HEK293 (cell line): Measurements from ENCODE around the gene DUSP10.

Experiments used
- CTCF ChIA-PET: fragments of 350-600 bp; formaldehyde crosslinking; extraction: SDS; loops from one replicate; lab custom pipeline; 2021; ENCODE audit warnings: antibody characterized with exemption; lab: Yijun Ruan, JAX
- POLR2A ChIA-PET: fragments of 300-600 bp; formaldehyde crosslinking; extraction: SDS; loops from one replicate; lab custom pipeline; 2020; ENCODE audit warnings: antibody characterized with exemption, inconsistent platforms; lab: Yijun Ruan, JAX
- H3K27ac ChIP-seq: fragments of 200-500 bp; sonication (Bioruptor generic); 2 replicates; pipeline ENCODE4 v1.5.1; 2014; ENCODE audit warnings: low read depth, low read length, control low read depth, inconsistent platforms; ENCODE audit errors: extremely low read depth
- H3K36me3 ChIP-seq, 2 experiments: fragments of 200-500 bp in 1 of 2; sonication (Bioruptor generic) in 1 of 2; 1 replicate in 1 of 2; 2 replicates in 1 of 2; pipeline ENCODE4 v1.5.1; 2014 to 2017; ENCODE audit warnings: inconsistent platforms in 2 of 2, low read length in 2 of 2; ENCODE audit not compliant: control insufficient read depth in 2 of 2, insufficient read depth in 1 of 2
- H3K4me1 ChIP-seq: fragments of 200-500 bp; sonication (Bioruptor generic); 2 replicates; pipeline ENCODE4 v1.5.1; 2014; ENCODE audit warnings: mild to moderate bottlenecking, low read length, inconsistent platforms; ENCODE audit not compliant: control insufficient read depth, insufficient read depth
- H3K4me3 ChIP-seq: 2 replicates; pipeline ENCODE4 v1.5.1; 2011; ENCODE audit warnings: low read depth, mild to moderate bottlenecking, control low read depth, low read length, moderate library complexity
- H3K9me3 ChIP-seq: fragments of 200-500 bp; sonication (Bioruptor generic); 2 replicates; pipeline ENCODE4 v1.5.1; 2014; ENCODE audit warnings: low read depth, low read length, inconsistent platforms; ENCODE audit not compliant: control insufficient read depth, insufficient read depth
- GLIS2 ChIP-seq: fragments of 450-650 bp; formaldehyde crosslinking; IDR thresholded peaks from 2 replicates; pipeline ENCODE4 v1.5.1; 2016; ENCODE audit warnings: missing biosample characterization, missing genetic modification characterization
- HOXC10 ChIP-seq: sonication (generic); formaldehyde crosslinking; IDR thresholded peaks from 2 replicates; pipeline ENCODE4 v1.8.1; 2023; ENCODE audit warnings: mild to moderate bottlenecking, missing genetic modification reagents
- IKZF3 ChIP-seq: fragments of 450-650 bp; IDR thresholded peaks from 2 replicates; pipeline ENCODE4 v1.5.0; 2018; ENCODE audit warnings: missing biosample characterization, mild to moderate bottlenecking, missing genetic modification characterization, moderate library complexity
- KLF8 ChIP-seq: fragments of 450-650 bp; formaldehyde crosslinking; IDR thresholded peaks from 2 replicates; pipeline ENCODE4 v1.5.1; 2016; ENCODE audit warnings: missing biosample characterization, missing genetic modification characterization
- MZF1 ChIP-seq: fragments of 450-650 bp; formaldehyde crosslinking; IDR thresholded peaks from 2 replicates; pipeline ENCODE4 v1.5.1; 2017; ENCODE audit warnings: missing biosample characterization, missing genetic modification characterization, borderline replicate concordance
- OSR2 ChIP-seq: fragments of 450-650 bp; formaldehyde crosslinking; IDR thresholded peaks from 2 replicates; pipeline ENCODE4 v1.5.1; 2016; ENCODE audit warnings: missing biosample characterization, missing genetic modification characterization
- OVOL3 ChIP-seq: fragments of 450-650 bp; formaldehyde crosslinking; IDR thresholded peaks from 2 replicates; pipeline ENCODE4 v1.5.1; 2016; ENCODE audit warnings: missing biosample characterization, missing genetic modification characterization
- TRIM28 ChIP-seq: IDR thresholded peaks from 2 replicates; pipeline ENCODE4 v1.6.1; 2011; ENCODE audit warnings: low read length, control low read depth, borderline replicate concordance
- WT1 ChIP-seq: fragments of 450-650 bp; formaldehyde crosslinking; IDR thresholded peaks from 2 replicates; pipeline ENCODE4 v1.5.1; 2016; ENCODE audit warnings: missing biosample characterization, missing genetic modification characterization
- YY1 ChIP-seq: fragments of 450-650 bp; formaldehyde crosslinking; IDR thresholded peaks from 2 replicates; pipeline ENCODE4 v1.5.1; 2018; ENCODE audit warnings: missing biosample characterization, missing genetic modification characterization
- ZBTB21 ChIP-seq: fragments of 450-650 bp; formaldehyde crosslinking; IDR thresholded peaks from 2 replicates; pipeline ENCODE4 v1.5.1; 2017; ENCODE audit warnings: missing biosample characterization, missing genetic modification characterization
- ZFHX2 ChIP-seq: fragments of 450-650 bp; formaldehyde crosslinking; conservative IDR thresholded peaks from 2 replicates; pipeline ENCODE4 v1.5.1; 2016; ENCODE audit warnings: missing biosample characterization, missing genetic modification characterization
- ZFP3 ChIP-seq: fragments of 450-650 bp; formaldehyde crosslinking; IDR thresholded peaks from 2 replicates; pipeline ENCODE4 v1.5.1; 2016; ENCODE audit warnings: low read depth, missing biosample characterization, missing genetic modification characterization
- ZNF114 ChIP-seq: fragments of 450-650 bp; formaldehyde crosslinking; IDR thresholded peaks from 2 replicates; pipeline ENCODE4 v1.5.0; 2017; ENCODE audit warnings: missing biosample characterization, missing genetic modification characterization
- ZNF132 ChIP-seq: fragments of 450-650 bp; formaldehyde crosslinking; IDR thresholded peaks from 2 replicates; pipeline ENCODE4 v1.5.1; 2017; ENCODE audit warnings: missing biosample characterization, missing genetic modification characterization, borderline replicate concordance
- ZNF133 ChIP-seq: fragments of 450-650 bp; formaldehyde crosslinking; IDR thresholded peaks from 2 replicates; pipeline ENCODE4 v1.5.1; 2016; ENCODE audit warnings: missing biosample characterization, missing genetic modification characterization
- ZNF138 ChIP-seq: fragments of 450-650 bp; formaldehyde crosslinking; IDR thresholded peaks from 2 replicates; pipeline ENCODE4 v1.5.1; 2016; ENCODE audit warnings: missing biosample characterization, missing genetic modification characterization, borderline replicate concordance
- ZNF23 ChIP-seq: fragments of 450-650 bp; formaldehyde crosslinking; IDR thresholded peaks from 2 replicates; pipeline ENCODE4 v1.5.1; 2016; ENCODE audit warnings: missing biosample characterization, missing genetic modification characterization, borderline replicate concordance
- ZNF37A ChIP-seq: fragments of 450-650 bp; IDR thresholded peaks from 2 replicates; pipeline ENCODE4 v1.5.1; 2018; ENCODE audit warnings: missing biosample characterization, missing genetic modification characterization
- ZNF658 ChIP-seq: fragments of 450-650 bp; formaldehyde crosslinking; IDR thresholded peaks from 2 replicates; pipeline ENCODE4; 2016; ENCODE audit warnings: missing biosample characterization, missing genetic modification characterization
- ZNF830 ChIP-seq: fragments of 450-650 bp; IDR thresholded peaks from 2 replicates; pipeline ENCODE4 v1.5.0; 2018; ENCODE audit warnings: missing biosample characterization, missing genetic modification characterization, low read depth, mild to moderate bottlenecking, moderate library complexity
- TF ChIP-seq, protein P1 (sequence below): fragments of 450-650 bp; formaldehyde crosslinking; IDR thresholded peaks from 2 replicates; pipeline ENCODE4 v1.5.1; 2016; ENCODE audit warnings: missing biosample characterization, missing genetic modification characterization, low read depth
- TF ChIP-seq, protein P2 (sequence below): sonication (generic); formaldehyde crosslinking; IDR thresholded peaks from 2 replicates; pipeline ENCODE4 v1.8.1; 2022; ENCODE audit warnings: mild to moderate bottlenecking, moderate library complexity, missing genetic modification reagents
- TF ChIP-seq, protein P3 (sequence below): fragments of 450-650 bp; formaldehyde crosslinking; IDR thresholded peaks from 2 replicates; pipeline ENCODE4 v1.5.1; 2016; ENCODE audit warnings: missing biosample characterization, missing genetic modification characterization
- TF ChIP-seq, protein P4 (sequence below): fragments of 450-650 bp; formaldehyde crosslinking; IDR thresholded peaks from 2 replicates; pipeline ENCODE4 v1.5.1; 2016; ENCODE audit warnings: missing biosample characterization, missing genetic modification characterization, borderline replicate concordance

Gene DUSP10

DNA sequence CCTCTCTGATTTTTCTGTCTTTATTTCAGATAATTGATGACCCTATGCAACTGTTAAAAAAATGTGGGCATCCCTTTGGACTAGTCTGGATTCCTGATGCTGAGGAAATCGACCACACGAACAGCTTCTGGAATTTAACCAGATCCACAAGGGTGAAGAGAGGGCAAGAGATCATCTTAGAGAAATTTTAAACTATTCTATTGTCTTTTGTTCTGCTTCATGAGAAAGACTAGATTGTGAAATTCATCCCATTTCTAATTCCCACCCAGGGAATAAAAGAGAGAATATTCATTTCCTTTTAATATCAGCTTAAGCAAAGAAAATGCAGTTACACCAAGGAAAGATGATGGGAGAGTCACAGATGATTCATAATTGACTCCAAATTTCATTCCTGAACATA lies 71.8 kb downstream of the DUSP10 start:
- POLR2A ChIA-PET, result no interaction called here
- CTCF ChIA-PET, result interaction anchor here (0.6 kb wide), 1 partner anchor 126 kb away, joined by 5 read pairs; no protein-coding TSS in a partner anchor
- Histone ChIP-seq H3K4me3 (no peak overlapping the region), H3K27ac (no peak overlapping the region), H3K36me3 (no peaks in the 10 kb centered on the region), H3K4me1 (no peaks in the 10 kb centered on the region; the same call in 1 of the 2 replicates), H3K9me3 (no peaks in the 10 kb centered on the region)
- TF ChIP-seq, protein P1, sequence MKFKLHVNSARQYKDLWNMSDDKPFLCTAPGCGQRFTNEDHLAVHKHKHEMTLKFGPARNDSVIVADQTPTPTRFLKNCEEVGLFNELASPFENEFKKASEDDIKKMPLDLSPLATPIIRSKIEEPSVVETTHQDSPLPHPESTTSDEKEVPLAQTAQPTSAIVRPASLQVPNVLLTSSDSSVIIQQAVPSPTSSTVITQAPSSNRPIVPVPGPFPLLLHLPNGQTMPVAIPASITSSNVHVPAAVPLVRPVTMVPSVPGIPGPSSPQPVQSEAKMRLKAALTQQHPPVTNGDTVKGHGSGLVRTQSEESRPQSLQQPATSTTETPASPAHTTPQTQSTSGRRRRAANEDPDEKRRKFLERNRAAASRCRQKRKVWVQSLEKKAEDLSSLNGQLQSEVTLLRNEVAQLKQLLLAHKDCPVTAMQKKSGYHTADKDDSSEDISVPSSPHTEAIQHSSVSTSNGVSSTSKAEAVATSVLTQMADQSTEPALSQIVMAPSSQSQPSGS (tag by site-specific recombination), result no peak
- TF ChIP-seq OSR2 (tag by site-specific recombination) (no peak), ZNF658 (tag by site-specific recombination) (no peak), ZNF132 (no peak), YY1 (tag by site-specific recombination) (no peak), ZNF138 (tag by site-specific recombination) (no peak), ZNF23 (tag by site-specific recombination) (no peak), ZNF133 (tag by site-specific recombination) (no peak), GLIS2 (no peak)
- TF ChIP-seq, protein P2, sequence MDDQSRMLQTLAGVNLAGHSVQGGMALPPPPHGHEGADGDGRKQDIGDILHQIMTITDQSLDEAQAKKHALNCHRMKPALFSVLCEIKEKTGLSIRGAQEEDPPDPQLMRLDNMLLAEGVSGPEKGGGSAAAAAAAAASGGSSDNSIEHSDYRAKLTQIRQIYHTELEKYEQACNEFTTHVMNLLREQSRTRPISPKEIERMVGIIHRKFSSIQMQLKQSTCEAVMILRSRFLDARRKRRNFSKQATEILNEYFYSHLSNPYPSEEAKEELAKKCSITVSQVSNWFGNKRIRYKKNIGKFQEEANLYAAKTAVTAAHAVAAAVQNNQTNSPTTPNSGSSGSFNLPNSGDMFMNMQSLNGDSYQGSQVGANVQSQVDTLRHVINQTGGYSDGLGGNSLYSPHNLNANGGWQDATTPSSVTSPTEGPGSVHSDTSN (CRISPR knock-in tag), result no peak

DNA sequence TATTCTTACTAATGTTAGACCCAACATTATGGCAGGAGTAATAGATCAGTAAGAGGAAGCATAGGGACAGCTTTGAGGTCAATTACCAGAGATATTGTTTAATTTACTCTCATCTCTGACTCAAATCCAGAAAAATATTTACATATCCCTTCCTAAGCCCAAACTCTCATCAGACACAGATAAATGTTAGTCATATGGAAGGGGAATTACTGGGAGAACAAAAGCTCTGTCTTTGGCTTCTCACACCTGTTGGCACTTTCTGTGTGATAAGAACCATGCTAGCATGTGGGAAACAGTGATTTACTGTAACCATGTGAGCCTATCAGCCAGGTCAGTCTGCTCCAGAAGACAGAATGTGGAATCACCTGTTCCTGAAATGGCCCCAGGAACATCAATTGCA lies 72.4 kb downstream of the DUSP10 start:
- H3K9me3 ChIP-seq, result no peaks in the 10 kb centered on the region
- no peak overlapping the region for H3K4me3 ChIP-seq
- H3K36me3 ChIP-seq, result no peaks in the 10 kb centered on the region
- POLR2A ChIA-PET, result no interaction called here
- no peaks in the 10 kb centered on the region; the same call in 1 of the 2 replicates for H3K4me1 ChIP-seq
- no peak overlapping the region for H3K27ac ChIP-seq
- CTCF ChIA-PET, result no interaction called here
- TF ChIP-seq, protein P3, sequence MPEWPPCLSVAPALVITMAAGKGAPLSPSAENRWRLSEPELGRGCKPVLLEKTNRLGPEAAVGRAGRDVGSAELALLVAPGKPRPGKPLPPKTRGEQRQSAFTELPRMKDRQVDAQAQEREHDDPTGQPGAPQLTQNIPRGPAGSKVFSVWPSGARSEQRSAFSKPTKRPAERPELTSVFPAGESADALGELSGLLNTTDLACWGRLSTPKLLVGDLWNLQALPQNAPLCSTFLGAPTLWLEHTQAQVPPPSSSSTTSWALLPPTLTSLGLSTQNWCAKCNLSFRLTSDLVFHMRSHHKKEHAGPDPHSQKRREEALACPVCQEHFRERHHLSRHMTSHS (tag by site-specific recombination), result no peak
- TF ChIP-seq KLF8 (tag by site-specific recombination) (no peak), ZFP3 (tag by site-specific recombination) (no peak), IKZF3 (tag by site-specific recombination) (no peak), ZNF114 (tag by site-specific recombination) (no peak), WT1 (tag by site-specific recombination) (no peak), HOXC10 (CRISPR knock-in tag) (no peak), ZFHX2 (tag by site-specific recombination) (no peak), TRIM28 (no peak), ZNF37A (tag by site-specific recombination) (no peak), MZF1 (tag by site-specific recombination) (no peak), ZNF830 (tag by site-specific recombination) (no peak), ZBTB21 (no peak), GLIS2 (no peak), OVOL3 (no peak)
- TF ChIP-seq, protein P1 (tag by site-specific recombination), result no peak
- TF ChIP-seq, protein P4, sequence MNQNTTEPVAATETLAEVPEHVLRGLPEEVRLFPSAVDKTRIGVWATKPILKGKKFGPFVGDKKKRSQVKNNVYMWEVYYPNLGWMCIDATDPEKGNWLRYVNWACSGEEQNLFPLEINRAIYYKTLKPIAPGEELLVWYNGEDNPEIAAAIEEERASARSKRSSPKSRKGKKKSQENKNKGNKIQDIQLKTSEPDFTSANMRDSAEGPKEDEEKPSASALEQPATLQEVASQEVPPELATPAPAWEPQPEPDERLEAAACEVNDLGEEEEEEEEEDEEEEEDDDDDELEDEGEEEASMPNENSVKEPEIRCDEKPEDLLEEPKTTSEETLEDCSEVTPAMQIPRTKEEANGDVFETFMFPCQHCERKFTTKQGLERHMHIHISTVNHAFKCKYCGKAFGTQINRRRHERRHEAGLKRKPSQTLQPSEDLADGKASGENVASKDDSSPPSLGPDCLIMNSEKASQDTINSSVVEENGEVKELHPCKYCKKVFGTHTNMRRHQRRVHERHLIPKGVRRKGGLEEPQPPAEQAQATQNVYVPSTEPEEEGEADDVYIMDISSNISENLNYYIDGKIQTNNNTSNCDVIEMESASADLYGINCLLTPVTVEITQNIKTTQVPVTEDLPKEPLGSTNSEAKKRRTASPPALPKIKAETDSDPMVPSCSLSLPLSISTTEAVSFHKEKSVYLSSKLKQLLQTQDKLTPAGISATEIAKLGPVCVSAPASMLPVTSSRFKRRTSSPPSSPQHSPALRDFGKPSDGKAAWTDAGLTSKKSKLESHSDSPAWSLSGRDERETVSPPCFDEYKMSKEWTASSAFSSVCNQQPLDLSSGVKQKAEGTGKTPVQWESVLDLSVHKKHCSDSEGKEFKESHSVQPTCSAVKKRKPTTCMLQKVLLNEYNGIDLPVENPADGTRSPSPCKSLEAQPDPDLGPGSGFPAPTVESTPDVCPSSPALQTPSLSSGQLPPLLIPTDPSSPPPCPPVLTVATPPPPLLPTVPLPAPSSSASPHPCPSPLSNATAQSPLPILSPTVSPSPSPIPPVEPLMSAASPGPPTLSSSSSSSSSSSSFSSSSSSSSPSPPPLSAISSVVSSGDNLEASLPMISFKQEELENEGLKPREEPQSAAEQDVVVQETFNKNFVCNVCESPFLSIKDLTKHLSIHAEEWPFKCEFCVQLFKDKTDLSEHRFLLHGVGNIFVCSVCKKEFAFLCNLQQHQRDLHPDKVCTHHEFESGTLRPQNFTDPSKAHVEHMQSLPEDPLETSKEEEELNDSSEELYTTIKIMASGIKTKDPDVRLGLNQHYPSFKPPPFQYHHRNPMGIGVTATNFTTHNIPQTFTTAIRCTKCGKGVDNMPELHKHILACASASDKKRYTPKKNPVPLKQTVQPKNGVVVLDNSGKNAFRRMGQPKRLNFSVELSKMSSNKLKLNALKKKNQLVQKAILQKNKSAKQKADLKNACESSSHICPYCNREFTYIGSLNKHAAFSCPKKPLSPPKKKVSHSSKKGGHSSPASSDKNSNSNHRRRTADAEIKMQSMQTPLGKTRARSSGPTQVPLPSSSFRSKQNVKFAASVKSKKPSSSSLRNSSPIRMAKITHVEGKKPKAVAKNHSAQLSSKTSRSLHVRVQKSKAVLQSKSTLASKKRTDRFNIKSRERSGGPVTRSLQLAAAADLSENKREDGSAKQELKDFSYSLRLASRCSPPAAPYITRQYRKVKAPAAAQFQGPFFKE (tag by site-specific recombination), result no peak
